ENCODE data around the gene SLC5A11.
"Not testable (repeated sequence)": the region's sequence is repeated elsewhere in the genome, so short reads cannot be mapped to it uniquely, and the experiment has no call there.

SLC5A11 gene

DNA sequence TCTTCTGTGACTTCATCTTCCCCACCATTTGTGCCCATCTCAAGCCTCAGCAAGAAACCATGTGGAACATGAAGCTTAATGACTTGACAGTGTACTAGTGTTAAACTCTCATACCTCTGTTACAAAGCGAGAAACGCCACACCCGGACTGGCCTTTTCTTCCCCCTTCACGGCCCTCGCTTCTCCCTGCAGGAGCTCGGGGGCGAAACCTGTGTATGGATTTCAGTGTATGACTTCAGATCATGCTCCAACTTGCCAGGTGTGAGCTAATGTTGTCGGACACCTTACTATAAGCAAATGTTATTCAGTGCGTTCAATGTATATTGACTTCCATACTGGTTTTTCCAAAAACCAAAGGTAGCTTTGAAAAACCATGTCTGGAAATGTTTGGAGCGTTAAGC, 20.1 kb upstream of the SLC5A11 start:
- peaks cover 23% of the 10 kb centered on the region for H3K36me3 Mint-ChIP-seq
- H3K9me3 Mint-ChIP-seq = no peaks in the 10 kb centered on the region
- peak overlapping the region; percentile 47 for H3K27ac Mint-ChIP-seq
- H3K4me1 Mint-ChIP-seq = no peaks in the 10 kb centered on the region
- H3K4me3 Mint-ChIP-seq = no peak overlapping the region
- no peaks in the 10 kb centered on the region for H3K27me3 Mint-ChIP-seq

DNA sequence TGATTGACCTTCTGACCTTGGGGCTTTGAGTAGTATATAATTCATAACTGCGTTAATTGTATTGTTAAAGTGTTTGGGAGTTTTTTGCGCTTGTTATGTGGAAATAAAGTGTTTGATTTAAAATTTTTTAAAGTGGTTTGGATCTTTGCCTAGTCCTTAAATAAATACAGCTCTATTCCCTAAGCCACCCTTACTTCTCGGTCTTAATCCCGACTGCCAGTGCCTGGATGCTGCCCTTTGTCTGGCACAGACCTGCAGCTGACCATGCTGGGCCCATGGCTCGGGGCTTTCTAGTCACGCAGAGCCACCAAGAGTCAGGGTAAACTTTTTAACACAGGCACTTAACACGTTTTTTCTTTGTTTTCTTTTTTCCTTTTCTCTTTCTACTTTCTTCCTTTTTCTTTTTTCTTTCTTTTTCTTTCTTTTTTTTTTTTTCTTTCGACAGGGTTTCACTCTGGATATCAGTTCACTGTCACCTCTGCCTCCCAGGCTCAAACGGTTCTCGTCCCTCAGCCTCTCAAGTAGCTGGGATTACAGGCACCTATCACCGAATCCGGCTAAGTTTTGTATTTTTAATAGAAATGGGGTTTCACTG, 19.6 kb upstream of the SLC5A11 start:
- no peaks in the 10 kb centered on the region for H3K27me3 Mint-ChIP-seq
- H3K4me1 Mint-ChIP-seq = no peaks in the 10 kb centered on the region
- no peaks in the 10 kb centered on the region for H3K9me3 Mint-ChIP-seq
- H3K27ac Mint-ChIP-seq = no peak overlapping the region
- no peak overlapping the region for H3K4me3 Mint-ChIP-seq
- peaks cover 23% of the 10 kb centered on the region for H3K36me3 Mint-ChIP-seq

DNA sequence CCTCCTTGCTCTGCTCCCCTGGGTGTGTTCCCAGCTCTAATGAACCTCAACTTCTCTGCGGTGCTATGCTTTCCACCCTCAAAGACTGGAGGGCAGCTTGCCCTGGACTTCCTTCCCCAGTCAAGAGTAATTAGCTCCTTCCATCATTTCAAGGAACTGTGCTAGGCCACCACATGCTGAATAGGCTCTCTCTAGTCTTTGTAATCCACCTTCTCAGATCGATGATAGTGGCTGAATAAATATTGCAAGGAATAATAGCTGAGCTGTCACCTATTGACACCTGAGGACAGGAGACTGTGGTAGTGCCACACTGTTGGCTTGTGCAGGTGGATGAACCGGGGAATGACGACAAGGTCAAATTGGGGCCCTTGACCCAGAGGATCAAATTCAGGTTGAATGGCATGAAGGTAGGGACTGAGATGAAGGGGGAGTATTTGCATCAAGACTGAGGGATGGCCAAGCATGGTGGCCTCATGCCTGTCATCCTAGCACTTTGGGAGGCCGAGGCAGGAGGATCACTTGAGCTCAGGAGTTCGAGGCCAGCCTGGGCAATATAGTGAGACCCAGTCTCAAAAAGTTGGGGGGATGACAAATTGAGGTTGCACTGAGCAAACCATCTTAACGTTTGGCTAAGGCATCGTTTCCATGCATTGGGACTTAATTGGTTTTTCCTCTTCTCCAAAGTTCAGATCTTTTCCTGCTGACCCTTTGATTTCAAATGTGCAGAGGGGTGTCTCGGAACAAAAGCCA, 18.8 kb upstream of the SLC5A11 start:
- H3K36me3 Mint-ChIP-seq = peaks cover 21% of the 10 kb centered on the region

DNA sequence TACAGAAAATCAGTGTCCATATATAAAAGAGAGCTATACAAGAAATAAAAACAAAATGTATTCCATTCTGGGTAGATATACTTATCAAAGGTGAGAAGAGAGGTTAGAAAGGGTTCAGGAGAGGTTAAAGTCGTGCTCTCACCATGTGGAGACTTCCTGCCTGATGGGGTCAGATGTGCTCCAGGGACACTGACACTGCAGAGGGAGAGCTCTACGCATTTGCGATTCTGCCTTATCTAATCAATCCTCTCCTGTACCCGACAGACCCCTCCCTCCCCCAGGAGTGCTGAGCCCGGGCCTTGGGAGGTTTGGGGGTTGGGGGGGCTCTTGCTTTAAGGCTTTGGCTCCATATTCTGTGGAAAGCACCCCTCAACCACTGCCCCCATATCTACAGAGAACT, 16.6 kb upstream of the SLC5A11 start:
- Mint-ChIP-seq H3K9me3 (no peaks in the 10 kb centered on the region), H3K4me3 (no peak overlapping the region), H3K27me3 (no peaks in the 10 kb centered on the region), H3K27ac (peak overlapping the region; percentile 70), H3K36me3 (peaks cover 17% of the 10 kb centered on the region), H3K4me1 (no peaks in the 10 kb centered on the region)

More for the DNA sequence above, 18.8 kb upstream of the SLC5A11 start:
- Mint-ChIP-seq H3K4me3 (no peak overlapping the region), H3K4me1 (no peaks in the 10 kb centered on the region), H3K27me3 (no peaks in the 10 kb centered on the region), H3K27ac (peak overlapping the region; percentile 81), H3K9me3 (no peaks in the 10 kb centered on the region)

DNA sequence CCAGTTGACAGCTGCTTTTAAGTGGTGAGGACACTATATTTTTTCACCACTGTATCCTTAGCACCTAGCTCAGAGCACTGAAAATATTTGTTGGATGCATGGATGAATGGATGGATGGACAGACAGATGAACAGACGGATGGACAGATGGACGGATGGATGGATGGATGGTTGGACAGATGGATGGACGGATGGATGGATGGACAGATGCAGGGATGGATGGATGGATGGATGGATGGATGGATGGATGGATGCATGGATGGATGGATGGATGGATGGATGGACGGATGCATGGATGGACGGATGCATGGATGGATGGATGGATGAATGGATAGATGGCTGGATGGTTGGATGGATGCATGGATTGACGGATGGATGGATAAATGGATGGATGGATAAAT, 12.4 kb upstream of the SLC5A11 start:
- H3K4me1 Mint-ChIP-seq = no peaks in the 10 kb centered on the region
- H3K27ac Mint-ChIP-seq = no peak overlapping the region
- no peaks in the 10 kb centered on the region for H3K9me3 Mint-ChIP-seq
- H3K36me3 Mint-ChIP-seq = peaks cover 14% of the 10 kb centered on the region
- no peaks in the 10 kb centered on the region for H3K27me3 Mint-ChIP-seq
- H3K4me3 Mint-ChIP-seq = no peak overlapping the region

DNA sequence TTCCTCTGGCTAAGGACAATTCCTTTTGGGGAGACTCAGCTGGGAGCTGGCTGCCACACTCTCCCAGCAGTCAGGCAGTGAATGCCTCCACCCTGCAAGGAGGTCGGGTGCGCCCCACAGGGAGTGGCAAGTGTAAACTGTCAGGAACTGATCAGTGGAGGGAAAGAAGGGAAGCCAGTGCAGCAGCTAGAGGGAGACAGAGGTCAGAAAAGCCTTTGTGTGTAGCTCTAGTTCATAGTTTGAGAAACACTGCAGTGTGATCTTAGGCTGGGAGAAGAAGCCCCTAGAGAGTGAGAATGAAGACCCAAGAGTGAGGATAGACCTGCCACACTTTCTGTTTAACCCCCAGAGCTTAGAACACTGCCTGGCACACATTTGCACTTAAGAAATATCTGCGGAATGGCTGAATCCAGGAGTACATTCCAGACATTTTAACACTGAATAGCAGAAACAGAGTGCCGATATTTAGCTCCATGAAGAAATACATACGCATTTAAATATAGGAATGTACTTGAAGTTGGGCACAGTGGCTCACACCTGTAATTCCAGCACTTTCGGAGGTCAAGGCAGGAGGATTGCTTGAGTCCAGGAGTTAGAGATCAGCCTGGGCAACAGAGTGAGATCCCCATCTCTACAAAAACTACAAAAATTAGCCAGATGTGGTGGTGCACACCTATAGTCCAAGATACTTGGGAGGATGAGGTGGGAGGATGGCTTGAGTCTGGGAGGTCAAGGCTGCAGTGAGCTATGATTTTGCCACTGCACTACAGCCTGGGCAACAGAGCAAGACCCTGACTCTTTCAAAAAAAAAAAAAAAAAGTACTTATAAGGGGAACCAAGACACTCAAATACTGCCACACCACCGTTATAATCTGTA, 11.1 kb upstream of the SLC5A11 start:
- no peaks in the 10 kb centered on the region for H3K4me1 Mint-ChIP-seq
- H3K36me3 Mint-ChIP-seq = peaks cover 14% of the 10 kb centered on the region
- H3K27ac Mint-ChIP-seq = no peak overlapping the region
- H3K27me3 Mint-ChIP-seq = no peaks in the 10 kb centered on the region
- H3K4me3 Mint-ChIP-seq = no peak overlapping the region
- no peaks in the 10 kb centered on the region for H3K9me3 Mint-ChIP-seq

DNA sequence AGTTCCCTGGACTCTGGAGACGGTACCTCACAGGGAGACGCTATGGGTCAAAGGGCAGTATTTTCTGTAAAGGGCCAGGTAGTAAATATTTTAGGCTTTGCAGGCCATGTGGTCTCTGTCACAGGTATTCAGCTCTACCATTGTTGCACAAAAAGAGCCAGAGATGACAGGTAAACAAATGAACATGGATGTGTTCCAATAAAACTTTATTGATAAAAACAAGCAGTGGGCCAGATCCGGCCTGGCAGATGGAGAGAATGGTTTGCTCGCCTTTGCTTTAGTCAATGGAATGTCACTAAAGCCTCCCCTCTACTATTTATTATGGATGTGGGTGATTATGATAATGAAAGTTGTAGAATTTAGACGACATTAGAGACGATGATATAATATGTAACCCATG, 8.9 kb upstream of the SLC5A11 start:
- H3K4me3 Mint-ChIP-seq = no peak overlapping the region
- H3K27me3 Mint-ChIP-seq = no peaks in the 10 kb centered on the region
- H3K9me3 Mint-ChIP-seq = no peaks in the 10 kb centered on the region
- H3K36me3 Mint-ChIP-seq = peaks cover 14% of the 10 kb centered on the region
- no peak overlapping the region for H3K27ac Mint-ChIP-seq
- no peaks in the 10 kb centered on the region for H3K4me1 Mint-ChIP-seq

DNA sequence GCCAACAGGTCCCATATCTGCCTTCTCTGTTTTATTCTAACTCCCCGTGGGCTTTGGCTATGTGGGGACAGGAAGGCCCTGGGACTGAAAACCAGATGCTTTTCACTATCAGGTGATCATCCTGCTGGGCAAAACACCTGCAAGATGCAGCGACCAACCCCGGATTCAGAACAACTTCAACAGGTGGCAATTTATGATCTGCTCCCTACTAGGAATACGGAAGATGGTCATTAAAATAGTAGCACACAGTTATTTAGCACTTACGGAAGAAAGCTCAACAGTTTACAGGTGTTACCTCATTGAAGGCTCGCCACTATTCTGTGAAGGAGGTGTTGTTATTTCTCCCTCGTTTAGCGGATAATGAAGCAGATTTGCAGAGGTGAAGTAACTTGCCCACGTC, 7.8 kb upstream of the SLC5A11 start:
- H3K27ac Mint-ChIP-seq = no peak overlapping the region
- H3K4me1 Mint-ChIP-seq = no peaks in the 10 kb centered on the region

DNA sequence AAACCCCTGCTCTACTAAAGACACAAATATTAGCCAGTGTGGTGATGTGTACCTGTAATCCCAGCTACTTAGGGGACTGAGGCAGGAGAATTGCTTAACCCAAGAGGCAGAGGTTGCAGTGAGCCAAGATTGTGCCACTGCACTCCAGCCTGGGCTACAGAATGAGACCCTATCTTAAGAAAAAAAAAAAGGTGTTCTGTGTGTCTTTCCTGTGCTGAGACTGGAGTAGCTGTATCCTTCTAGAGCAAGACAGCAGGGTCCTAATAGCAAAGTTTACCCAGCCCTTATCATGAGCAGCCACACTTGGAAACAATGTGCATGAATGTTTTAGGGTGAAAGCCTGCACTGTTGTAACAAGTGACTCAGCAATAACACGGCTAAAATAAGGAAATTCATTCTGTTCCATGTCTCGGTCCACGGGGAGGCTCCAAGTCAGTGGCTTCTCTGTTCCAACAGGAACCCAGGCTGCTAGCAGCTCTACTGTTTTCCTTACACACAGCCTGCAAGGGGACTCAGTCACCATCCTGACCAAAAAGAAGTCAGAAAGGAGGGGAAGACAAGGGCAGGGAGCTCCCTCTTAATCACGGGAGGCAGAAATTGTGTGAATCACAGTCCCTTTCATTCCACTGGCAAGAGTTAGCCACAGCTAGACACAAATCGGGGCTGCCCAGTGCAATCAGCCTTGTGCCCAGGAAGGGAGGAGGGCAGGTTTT, 7.1 kb upstream of the SLC5A11 start:
- Mint-ChIP-seq H3K4me3 (no peak overlapping the region), H3K4me1 (no peaks in the 10 kb centered on the region)

More for the DNA sequence above, 7.8 kb upstream of the SLC5A11 start:
- Mint-ChIP-seq H3K9me3 (no peaks in the 10 kb centered on the region), H3K36me3 (peaks cover 11% of the 10 kb centered on the region), H3K4me3 (no peak overlapping the region), H3K27me3 (no peaks in the 10 kb centered on the region)

DNA sequence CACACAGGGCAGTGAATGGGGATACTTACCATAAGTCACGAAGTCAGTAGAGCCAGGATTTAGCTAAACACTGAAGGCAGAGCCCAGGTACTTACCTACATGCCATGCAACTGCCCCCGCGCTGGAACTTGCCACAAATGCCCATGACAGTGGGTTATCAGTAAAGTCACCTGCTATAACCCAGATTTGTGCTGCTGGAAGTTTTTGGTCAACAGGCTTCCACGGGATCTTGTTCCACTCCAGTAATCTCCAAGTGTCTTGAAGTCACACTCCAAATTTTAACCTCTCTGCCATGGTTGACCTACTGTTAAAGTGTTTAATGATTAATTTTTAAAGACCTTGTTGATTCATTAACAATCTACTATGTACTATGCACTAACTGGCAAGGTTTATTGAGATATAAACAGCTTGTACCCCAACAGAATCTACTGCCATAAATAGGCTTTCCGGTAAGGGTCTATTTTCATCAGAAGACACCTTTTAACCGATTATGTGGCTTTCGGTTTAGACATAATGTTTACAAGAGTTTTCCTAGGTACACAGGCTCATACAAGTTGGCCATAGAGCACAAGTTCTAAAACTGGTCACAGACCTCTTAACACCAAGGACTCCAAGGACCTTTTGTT, 6.3 kb upstream of the SLC5A11 start:
- Mint-ChIP-seq H3K36me3 (peaks cover 16% of the 10 kb centered on the region), H3K4me1 (no peaks in the 10 kb centered on the region), H3K27ac (no peak overlapping the region), H3K27me3 (no peaks in the 10 kb centered on the region), H3K4me3 (no peak overlapping the region), H3K9me3 (no peaks in the 10 kb centered on the region)

More for the DNA sequence above, 7.1 kb upstream of the SLC5A11 start:
- Mint-ChIP-seq H3K27ac (no peak overlapping the region), H3K36me3 (peaks cover 13% of the 10 kb centered on the region), H3K9me3 (no peaks in the 10 kb centered on the region), H3K27me3 (no peaks in the 10 kb centered on the region)

DNA sequence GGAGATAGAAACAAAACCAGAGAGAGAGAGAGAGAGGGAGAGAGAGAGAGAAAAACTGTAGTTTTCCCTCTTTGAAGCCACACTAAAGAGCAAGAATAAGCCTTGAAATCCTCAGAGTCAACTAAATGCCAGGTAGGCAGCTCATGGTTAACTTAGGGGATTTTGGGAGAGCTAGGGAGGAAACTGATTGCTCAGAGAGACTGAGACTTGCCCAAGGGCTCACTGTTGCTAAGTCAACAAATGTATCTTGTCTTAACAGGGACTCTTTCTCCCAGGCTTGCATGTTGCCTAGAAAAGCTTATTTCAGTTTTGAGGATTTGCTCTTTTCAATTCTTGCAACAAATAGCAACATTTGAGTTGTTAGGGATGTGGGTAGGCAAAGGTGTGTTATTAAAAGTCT, 4.5 kb upstream of the SLC5A11 start:
- H3K4me1 Mint-ChIP-seq = no peaks in the 10 kb centered on the region
- no peaks in the 10 kb centered on the region for H3K9me3 Mint-ChIP-seq
- no peak overlapping the region for H3K4me3 Mint-ChIP-seq

DNA sequence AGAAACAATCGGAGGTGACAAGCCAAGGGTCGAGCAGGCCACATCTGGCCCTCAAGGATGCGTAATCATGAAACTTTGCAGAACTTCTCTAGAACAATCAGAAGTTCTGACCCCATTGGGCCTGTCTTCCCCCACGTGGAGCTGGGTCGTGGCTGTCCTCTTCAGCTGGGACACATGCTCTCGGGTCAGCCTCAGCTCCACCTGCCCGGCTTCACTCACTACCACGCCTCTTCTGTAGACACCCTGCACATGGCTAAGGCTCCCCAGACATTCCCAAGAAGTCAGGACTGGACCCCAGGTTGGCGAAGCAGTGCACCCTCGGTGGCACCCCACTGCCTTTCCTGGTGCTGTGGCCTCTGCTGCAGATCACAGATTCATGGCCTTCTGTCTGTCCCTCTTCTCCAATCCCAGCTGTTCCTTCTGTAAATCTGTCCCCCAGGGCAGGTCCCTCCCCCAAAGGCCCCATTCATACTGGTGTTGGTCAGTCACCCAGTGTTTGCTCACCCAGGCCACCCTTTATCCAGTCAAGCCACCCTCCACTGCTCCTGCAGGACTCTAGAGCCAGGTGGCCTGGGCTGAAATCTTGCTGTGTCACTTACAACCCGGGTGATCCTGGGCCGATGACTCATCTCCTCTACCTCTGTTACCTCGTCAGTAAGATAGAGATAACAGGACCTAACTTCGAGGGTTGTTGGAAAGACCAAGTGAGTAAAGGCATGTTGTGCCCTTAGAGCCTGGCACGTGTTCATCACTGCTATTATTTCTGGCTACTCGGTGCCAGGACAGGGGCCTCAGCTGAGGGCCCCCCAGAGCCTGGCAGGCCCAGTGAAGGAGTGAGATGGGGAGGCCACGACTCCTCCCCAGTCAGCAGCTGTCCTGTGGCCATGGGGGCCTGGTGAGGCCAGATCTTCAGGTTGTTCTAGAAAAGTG, 1.4 kb upstream of the SLC5A11 start:
- H3K36me3 Mint-ChIP-seq = peaks cover 6% of the 10 kb centered on the region
- H3K9me3 Mint-ChIP-seq = no peaks in the 10 kb centered on the region
- no peaks in the 10 kb centered on the region for H3K4me1 Mint-ChIP-seq
- no peak overlapping the region for H3K27ac Mint-ChIP-seq
- H3K4me3 Mint-ChIP-seq = no peak overlapping the region
- no peaks in the 10 kb centered on the region for H3K27me3 Mint-ChIP-seq

More for the DNA sequence above, 4.5 kb upstream of the SLC5A11 start:
- Mint-ChIP-seq H3K36me3 (peaks cover 8% of the 10 kb centered on the region), H3K27me3 (no peaks in the 10 kb centered on the region), H3K27ac (no peak overlapping the region)

DNA sequence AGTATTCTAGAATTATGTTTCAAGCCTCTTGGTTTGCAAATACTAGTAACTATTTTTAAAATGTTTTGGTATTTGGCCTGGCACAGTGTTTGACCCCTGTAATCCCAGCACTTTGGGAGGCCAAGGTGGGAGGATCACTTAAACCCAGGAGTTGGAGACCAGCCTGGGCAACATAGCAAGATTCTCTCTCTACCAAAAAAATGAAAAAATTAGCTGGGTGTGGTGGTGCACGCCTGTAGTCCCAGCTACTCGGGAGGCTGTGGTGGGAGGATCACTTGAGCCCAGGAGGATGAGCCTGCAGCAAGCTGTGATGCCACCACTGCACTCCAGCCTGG, 765 bp upstream of the SLC5A11 start:
- H3K36me3 Mint-ChIP-seq, H3K4me1 Mint-ChIP-seq, H3K4me3 Mint-ChIP-seq, H3K27me3 Mint-ChIP-seq, H3K27ac Mint-ChIP-seq, H3K9me3 Mint-ChIP-seq: not testable (repeated sequence)

DNA sequence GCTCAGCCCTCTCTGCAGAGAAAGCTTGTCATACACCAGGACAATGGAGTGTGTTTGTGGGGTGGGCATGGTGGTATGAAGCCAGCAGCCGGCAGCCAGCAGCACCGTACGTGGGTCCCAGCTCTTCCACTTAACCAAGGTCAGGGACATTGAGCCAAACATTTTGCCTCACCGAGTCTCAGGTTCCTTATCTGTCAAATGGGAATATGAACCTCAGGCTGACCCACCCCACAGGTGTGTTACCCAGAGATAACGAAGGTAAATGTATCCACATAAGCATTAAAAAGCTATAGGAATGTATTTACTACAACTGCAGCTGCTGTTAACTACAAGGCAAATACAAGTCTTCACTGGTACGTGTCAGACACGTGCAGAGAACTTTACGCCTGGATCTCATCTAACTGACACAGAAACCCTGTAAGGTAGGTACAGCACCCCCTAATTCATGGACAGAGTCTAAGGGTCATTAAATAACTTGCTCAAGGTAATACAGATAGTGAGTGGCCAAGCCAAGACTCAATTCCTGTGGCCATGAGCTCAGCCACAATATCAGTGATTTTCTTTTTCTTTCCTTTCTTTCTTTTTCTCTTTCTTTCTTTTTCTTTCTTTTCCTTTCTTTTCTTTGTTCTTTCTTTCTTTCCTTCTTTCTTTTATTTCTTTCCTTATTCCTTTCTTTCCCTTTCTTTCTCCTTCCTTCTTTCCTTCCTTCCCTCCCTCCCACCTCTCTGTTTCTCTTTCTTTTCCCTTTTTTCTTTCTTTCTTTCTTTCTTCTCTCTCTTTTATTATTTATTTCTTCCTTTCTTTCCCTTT, 990 bp downstream of the SLC5A11 start:
- Mint-ChIP-seq H3K4me3 (no peak overlapping the region), H3K9me3 (no peaks in the 10 kb centered on the region)

More for the DNA sequence above, 990 bp downstream of the SLC5A11 start:
- Mint-ChIP-seq H3K36me3 (peaks cover 6% of the 10 kb centered on the region), H3K27me3 (no peaks in the 10 kb centered on the region), H3K27ac (no peak overlapping the region), H3K4me1 (no peaks in the 10 kb centered on the region)
